PC-3 (cell line): ENCODE data around the gene TFB1M. TPM values are rescaled to one million over a fixed set of nuclear protein-coding genes. Genes with fewer than 3 reads are reported as not detected.
A peak's percentile ranks its signal among the peaks of the same experiment; 100 is the strongest.

ENCODE experiments used
- ATAC-seq: fragments of 200-7000 bp; cut with Tn5 transposase; 2 replicates; pipeline ENCODE4 v1.9.1; 2020; ENCODE audit warnings: mild to moderate bottlenecking, moderate library complexity
- BruUV-seq: library from RNA; stranded (reverse); fragments of 400-500 nt; replicated peaks from 2 replicates; lab custom pipeline; 2021; lab: Mats Ljungman, UMichigan
- CTCF ChIA-PET: fragments of 300-600 bp; sonication (Branson Sonifier 250); formaldehyde crosslinking; loops from one replicate; lab custom pipeline; 2022; ENCODE audit warnings: antibody characterized with exemption; lab: Charles Lee
- POLR2A ChIA-PET: fragments of 300-600 bp; sonication (Branson Sonifier 250); formaldehyde crosslinking; loops from one replicate; lab custom pipeline; 2022; ENCODE audit warnings: antibody characterized with exemption; ENCODE audit not compliant: unreplicated experiment; lab: Charles Lee
- DNase-seq: peaks from one replicate; pipeline ENCODE4 v3.0.0-alpha.2; 2015
- H2AFZ ChIP-seq: fragments of 300-600 bp; sonication (generic); 2 replicates; pipeline ENCODE4 v1.6.0; 2016; ENCODE audit warnings: antibody characterized with exemption, low read length
- H3F3A ChIP-seq: fragments of 300-600 bp; sonication (generic); one replicate; pipeline ENCODE4 v1.6.0; 2017; ENCODE audit warnings: antibody characterized with exemption, low read length, control low read depth, mild to moderate bottlenecking; ENCODE audit not compliant: unreplicated experiment
- H3K27ac ChIP-seq: fragments of 300-600 bp; sonication (generic); 2 replicates; pipeline ENCODE4 v1.5.1; 2016; ENCODE audit warnings: mild to moderate bottlenecking, low read length
- H3K27me3 ChIP-seq: fragments of 300-600 bp; sonication (generic); 2 replicates; pipeline ENCODE4 v1.6.1; 2016; ENCODE audit warnings: low read length, mixed read lengths
- H3K36me3 ChIP-seq: fragments of 300-600 bp; sonication (generic); 2 replicates; pipeline ENCODE4 v1.6.1; 2016; ENCODE audit warnings: low read depth, mixed run types, low read length, mixed read lengths
- H3K4me1 ChIP-seq: fragments of 300-600 bp; sonication (generic); 2 replicates; pipeline ENCODE4 v1.5.1; 2016; ENCODE audit warnings: low read length; ENCODE audit not compliant: insufficient read depth
- H3K4me2 ChIP-seq: fragments of 300-600 bp; sonication (generic); 2 replicates; pipeline ENCODE4 v1.6.0; 2016; ENCODE audit warnings: low read length
- H3K4me3 ChIP-seq: fragments of 300-600 bp; sonication (generic); 2 replicates; pipeline ENCODE4 v1.5.1; 2016; ENCODE audit warnings: mild to moderate bottlenecking, low read length, mixed read lengths
- H3K79me2 ChIP-seq: fragments of 300-600 bp; sonication (generic); 2 replicates; pipeline ENCODE4 v1.6.1; 2017; ENCODE audit warnings: low read length, mixed read lengths
- H3K9ac ChIP-seq: fragments of 300-600 bp; sonication (generic); 2 replicates; pipeline ENCODE4 v1.6.0; 2016; ENCODE audit warnings: mild to moderate bottlenecking, low read length
- H3K9me2 ChIP-seq: fragments of 300-600 bp; sonication (generic); replicated peaks from 2 replicates; pipeline ENCODE4 v1.6.1; 2016; ENCODE audit warnings: mixed run types, low read length, mixed read lengths
- H3K9me3 ChIP-seq: fragments of 300-600 bp; sonication (generic); 2 replicates; pipeline ENCODE4 v1.6.1; 2016; ENCODE audit warnings: low read length, mixed read lengths
- H4K20me1 ChIP-seq: fragments of 300-600 bp; sonication (generic); 2 replicates; pipeline ENCODE4 v1.6.1; 2016; ENCODE audit warnings: low read length, mixed read lengths
- CTCF ChIP-seq: fragments of 300-600 bp; sonication (generic); conservative IDR thresholded peaks from 2 replicates; pipeline ENCODE4 v1.5.1; 2017; ENCODE audit warnings: antibody characterized with exemption, low read depth, mild to moderate bottlenecking, low read length
- EZH2 ChIP-seq: fragments of 300-600 bp; sonication (generic); IDR thresholded peaks from one replicate; pipeline ENCODE4 v1.6.1; 2017; ENCODE audit warnings: antibody characterized with exemption, mild to moderate bottlenecking, low read length; ENCODE audit not compliant: unreplicated experiment
- EZH2phosphoT487 ChIP-seq: fragments of 300-600 bp; sonication (generic); IDR thresholded peaks from 2 replicates; pipeline ENCODE4 v1.6.1; 2018; ENCODE audit warnings: mild to moderate bottlenecking, antibody characterized with exemption, low read length, borderline replicate concordance
- intact Hi-C: fragments of 100-400 bp; cut with micrococcal nuclease; formaldehyde crosslinking; loops from 2 replicates; pipeline ENCODE4 v1.9.0; 2023
- total RNA-seq: library from RNA; depleted of rRNA; stranded (reverse); fragments of >200 nt; gene quantifications from 2 replicates; pipeline ENCODE4 v1.2.3, GENCODE V29; 2014

TFB1M gene
- total RNA-seq, 1 experiment from 2014 or later, result 23.1 TPM

DNA sequence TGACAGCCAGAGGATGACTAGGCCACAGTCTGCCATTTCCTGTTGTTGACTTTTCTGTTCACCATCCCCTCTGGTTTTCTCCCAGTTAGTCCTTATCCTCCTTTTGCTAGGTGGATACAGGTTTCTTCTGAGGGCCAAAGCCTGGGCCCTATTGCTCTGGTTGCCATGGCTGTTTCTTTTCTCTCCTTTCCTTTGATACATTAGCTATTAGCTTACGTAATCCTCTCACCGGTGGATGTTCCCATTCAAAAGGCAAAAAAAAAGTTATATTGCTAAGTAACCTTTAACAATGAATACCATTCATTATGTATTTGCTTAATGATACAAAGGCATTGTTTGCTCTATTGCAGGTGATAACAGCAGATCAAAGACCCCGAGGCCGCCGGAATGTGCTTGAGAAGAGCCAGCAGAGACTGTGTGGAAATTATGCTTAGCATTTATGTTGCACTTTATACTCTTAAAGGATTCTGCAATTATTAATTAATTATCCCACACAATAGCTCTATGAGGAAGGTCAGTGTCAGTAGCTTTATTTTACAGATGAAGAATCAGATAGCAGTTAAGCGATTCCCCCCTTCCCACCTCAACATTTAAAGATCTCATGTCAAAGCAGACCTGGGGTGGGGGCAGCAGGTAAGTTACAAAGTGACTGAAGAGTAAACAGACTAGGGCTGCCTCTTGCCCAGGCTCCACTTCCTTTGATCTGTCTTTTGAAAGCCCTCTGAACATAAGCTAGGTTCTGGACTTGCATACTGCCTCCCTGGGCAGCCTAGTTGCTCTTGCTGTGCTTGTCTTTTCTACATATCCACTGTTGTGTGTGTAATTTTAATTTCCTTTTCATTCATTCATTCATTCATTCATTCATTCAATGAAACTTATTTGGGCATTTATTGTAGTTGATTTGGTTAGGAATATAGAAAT is 14.5 kb upstream of the TFB1M start:
- no TSS peak for BruUV-seq
- no peaks in the 10 kb centered on the region for H4K20me1 ChIP-seq
- peak overlapping the region; percentile 45; the same call in 1 of the 2 replicates for H2AFZ ChIP-seq
- H3K9ac ChIP-seq, result peak overlapping the region; percentile 19; the same call in 1 of the 2 replicates
- TF ChIP-seq EZH2 (no peak), EZH2phosphoT487 (no peak), CTCF (no peak)
- no peaks in the 10 kb centered on the region for H3K9me3 ChIP-seq
- peak overlapping the region; percentile 33 for H3K27ac ChIP-seq
- peaks cover 28% of the 10 kb centered on the region for H3K4me1 ChIP-seq
- CTCF ChIA-PET, result no interaction called here
- no peak overlapping the region for H3K4me2 ChIP-seq
- intact Hi-C loops, result no loop called here
- ATAC-seq (no peak; the same call in 1 of the 2 replicates), DNase-seq (peak; percentile 15)
- no peaks in the 10 kb centered on the region for H3K9me2 ChIP-seq
- no peaks in the 10 kb centered on the region for H3K79me2 ChIP-seq
- no peaks in the 10 kb centered on the region for H3K27me3 ChIP-seq
- no peaks in the 10 kb centered on the region for H3F3A ChIP-seq
- POLR2A ChIA-PET, result interaction anchor here (0.6 kb wide), 1 partner anchor 354 kb away, joined by 6 read pairs; no protein-coding TSS in a partner anchor
- no peaks in the 10 kb centered on the region for H3K36me3 ChIP-seq
- no peak overlapping the region for H3K4me3 ChIP-seq

DNA sequence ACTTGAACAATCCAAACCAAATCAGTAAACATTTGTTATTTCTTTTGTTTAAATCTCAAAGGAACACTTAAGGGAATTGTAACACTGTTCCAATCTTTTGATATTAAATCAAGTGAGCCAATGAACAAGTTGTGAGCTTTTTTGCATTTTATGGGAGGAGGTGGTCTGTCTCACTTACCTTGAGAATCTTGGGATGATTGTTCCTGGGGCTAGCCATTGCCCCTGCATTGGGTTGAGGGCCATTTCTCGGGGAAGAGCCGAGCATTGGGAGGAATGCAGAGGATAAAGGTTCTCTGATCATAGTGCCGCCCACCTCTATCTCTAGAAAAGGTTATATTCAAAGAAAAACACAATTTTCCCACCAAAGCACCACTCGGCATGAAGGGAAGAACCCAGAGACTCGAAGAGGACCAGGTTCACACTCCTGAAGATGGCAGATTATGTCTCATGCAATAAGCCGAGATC is 13.8 kb upstream of the TFB1M start:
- peak overlapping the region; percentile 45; the same call in 1 of the 2 replicates for H2AFZ ChIP-seq
- no peak overlapping the region for H3K4me2 ChIP-seq
- DNase-seq (no peak), ATAC-seq (peak; percentile 33; the same call in 1 of the 2 replicates)
- H3K9me3 ChIP-seq, result no peaks in the 10 kb centered on the region
- peaks cover 28% of the 10 kb centered on the region for H3K4me1 ChIP-seq
- H3K79me2 ChIP-seq, result no peaks in the 10 kb centered on the region
- TF ChIP-seq EZH2 (no peak), CTCF (no peak), EZH2phosphoT487 (no peak)
- no TSS peak for BruUV-seq
- H3K9ac ChIP-seq, result peak overlapping the region; percentile 19
- no peaks in the 10 kb centered on the region for H3K9me2 ChIP-seq
- H4K20me1 ChIP-seq, result no peaks in the 10 kb centered on the region
- H3K4me3 ChIP-seq, result no peak overlapping the region
- ChIA-PET POLR2A (no interaction called here), CTCF (interaction anchor here (0.7 kb wide), 1 partner anchor 166 kb away, joined by 3 read pairs; no protein-coding TSS in a partner anchor)
- H3K36me3 ChIP-seq, result no peaks in the 10 kb centered on the region
- no peaks in the 10 kb centered on the region for H3K27me3 ChIP-seq
- H3K27ac ChIP-seq, result peak overlapping the region; percentile 33
- H3F3A ChIP-seq, result no peaks in the 10 kb centered on the region
- intact Hi-C loops, result no loop called here
